Activated CD8-positive, alpha-beta memory T cell treated with anti-CD3 and anti-CD28 coated beads, Interleukin-2, amount 50 U/mL, for 1 hour (primary cell): ENCODE measurements around the gene MACROD1.

Source experiments
- DNase-seq: peaks from one replicate; pipeline ENCODE4 v3.0.0-alpha.2; 2020; ENCODE audit errors: extremely low read depth

The MACROD1 gene

DNA sequence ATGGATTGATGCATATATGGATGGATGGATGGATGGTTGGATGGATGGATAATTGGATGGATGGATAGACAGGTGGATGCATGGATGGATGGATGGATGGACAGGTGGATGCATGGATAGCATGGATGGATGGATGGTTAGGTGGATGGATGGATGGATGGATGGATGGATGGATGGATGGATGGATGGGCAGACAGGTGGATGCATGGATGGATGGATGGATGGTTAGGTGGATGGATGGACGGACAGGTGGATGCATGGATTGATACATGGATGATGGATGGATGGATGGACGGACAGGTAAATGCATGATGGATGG is 52.5 kb downstream of the MACROD1 start:
- DNase-seq: no peak

GRCh38 chr11:64112771-64113461 is 53.0 kb downstream of the MACROD1 start:
- no peak for DNase-seq

GRCh38 chr11:64110465-64111375 is 55.2 kb downstream of the MACROD1 start:
- DNase-seq: no peak

- no peak for DNase-seq
These were observed 56.6 kb downstream of the MACROD1 start for GRCh38 chr11:64109332-64109731.

DNA sequence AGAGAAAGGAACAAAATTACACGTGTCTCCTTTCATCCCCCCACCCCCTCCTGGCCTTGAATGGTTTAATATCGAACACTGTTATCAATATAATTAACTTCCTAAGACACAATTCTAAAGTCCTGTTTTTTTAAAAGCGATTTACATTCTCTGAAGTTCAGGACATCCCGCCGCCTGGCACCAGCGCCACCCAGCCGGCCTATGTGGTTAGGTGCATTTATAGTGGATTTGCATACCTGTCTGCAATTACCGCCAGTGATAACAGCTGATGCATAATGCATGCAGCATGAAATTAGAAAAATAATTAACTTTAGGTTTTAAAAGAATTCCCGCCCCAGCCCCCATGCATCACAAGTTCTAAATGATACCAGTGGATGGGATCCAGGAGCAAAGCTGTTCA is 58.6 kb downstream of the MACROD1 start:
- no peak for DNase-seq

- no peak for DNase-seq
These were observed 61.3 kb downstream of the MACROD1 start for GRCh38 chr11:64104632-64105031.

DNA sequence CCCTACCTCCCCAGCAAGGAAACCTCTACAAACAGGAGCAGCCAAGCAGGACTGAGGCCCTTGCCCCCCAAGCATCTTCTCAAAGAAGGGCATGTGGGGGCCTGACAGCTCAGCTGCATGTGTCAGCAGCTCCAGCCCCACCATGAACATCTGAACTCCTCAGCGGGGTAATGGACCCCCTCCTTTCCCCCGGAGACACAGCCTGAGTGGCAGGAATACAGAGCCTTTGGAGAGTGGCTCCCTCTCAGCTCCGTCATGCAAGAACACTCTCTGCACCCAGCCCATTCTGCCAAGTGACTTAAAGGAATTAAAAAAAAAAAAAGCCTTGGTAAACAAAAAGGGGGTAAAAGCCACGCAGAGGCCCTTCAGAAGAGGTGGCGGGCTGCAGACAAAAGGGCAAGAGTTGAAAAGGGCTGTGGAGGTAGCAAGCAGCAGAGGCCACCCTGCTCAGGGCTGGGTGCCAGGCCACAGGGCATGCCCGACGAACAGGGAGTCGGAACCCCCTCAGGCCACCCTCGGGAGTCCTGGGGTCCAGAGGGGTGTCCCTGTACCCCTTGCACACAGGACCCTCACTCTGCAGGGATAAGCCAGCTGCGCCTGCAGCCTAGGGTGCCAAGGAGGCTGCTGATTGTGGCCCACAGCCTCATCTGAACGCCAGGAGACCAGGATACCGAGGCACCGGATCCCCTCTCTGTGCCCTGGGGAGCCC is 62.5 kb downstream of the MACROD1 start:
- no peak for DNase-seq

- no peak for DNase-seq
These were observed 63.7 kb downstream of the MACROD1 start for GRCh38 chr11:64102005-64102738.

DNA sequence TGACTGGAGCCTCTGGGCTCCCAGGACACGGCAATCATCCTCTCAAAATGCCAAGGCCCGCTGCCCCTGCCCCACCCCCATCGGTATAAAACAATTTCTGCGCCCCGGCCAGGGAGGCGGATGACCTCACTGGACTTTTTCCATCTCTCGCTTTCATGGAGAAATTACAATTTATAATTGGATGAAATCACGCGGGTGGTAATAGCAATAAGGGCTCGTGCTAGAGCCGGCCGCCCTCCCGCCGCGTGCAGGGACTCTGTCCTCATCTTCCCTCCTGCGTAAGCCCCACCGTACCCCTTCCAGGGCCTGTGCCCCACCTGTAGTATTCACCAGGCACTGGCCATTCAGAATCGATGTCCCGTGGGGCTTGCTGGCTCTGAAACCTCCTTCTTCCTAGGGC is 64.5 kb downstream of the MACROD1 start:
- no peak for DNase-seq

- DNase-seq: no peak
These were observed 65.0 kb downstream of the MACROD1 start for GRCh38 chr11:64100782-64101353.

- DNase-seq: no peak
These were observed 65.6 kb downstream of the MACROD1 start for GRCh38 chr11:64100360-64100759.

DNA sequence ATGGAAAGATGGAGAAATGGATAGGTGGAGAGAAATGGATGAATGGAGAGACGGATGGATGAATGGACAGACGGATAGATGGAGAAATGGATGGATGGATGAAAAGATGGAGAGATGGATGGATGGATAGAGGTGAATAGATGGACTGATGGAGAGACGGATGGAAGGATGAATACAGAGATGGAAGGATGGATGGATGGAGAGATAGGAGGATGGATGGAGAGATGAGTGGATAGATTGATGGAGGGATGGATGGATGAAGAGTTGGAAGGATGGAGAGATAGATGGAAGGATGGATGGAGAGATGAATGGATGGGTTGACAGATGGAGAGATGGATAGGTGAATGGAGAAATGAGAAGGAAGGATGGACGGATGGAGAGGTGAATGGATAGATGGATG is 66.5 kb downstream of the MACROD1 start:
- no peak for DNase-seq

- DNase-seq: no peak
These were observed 67.5 kb downstream of the MACROD1 start for GRCh38 chr11:64098318-64098831.

DNA sequence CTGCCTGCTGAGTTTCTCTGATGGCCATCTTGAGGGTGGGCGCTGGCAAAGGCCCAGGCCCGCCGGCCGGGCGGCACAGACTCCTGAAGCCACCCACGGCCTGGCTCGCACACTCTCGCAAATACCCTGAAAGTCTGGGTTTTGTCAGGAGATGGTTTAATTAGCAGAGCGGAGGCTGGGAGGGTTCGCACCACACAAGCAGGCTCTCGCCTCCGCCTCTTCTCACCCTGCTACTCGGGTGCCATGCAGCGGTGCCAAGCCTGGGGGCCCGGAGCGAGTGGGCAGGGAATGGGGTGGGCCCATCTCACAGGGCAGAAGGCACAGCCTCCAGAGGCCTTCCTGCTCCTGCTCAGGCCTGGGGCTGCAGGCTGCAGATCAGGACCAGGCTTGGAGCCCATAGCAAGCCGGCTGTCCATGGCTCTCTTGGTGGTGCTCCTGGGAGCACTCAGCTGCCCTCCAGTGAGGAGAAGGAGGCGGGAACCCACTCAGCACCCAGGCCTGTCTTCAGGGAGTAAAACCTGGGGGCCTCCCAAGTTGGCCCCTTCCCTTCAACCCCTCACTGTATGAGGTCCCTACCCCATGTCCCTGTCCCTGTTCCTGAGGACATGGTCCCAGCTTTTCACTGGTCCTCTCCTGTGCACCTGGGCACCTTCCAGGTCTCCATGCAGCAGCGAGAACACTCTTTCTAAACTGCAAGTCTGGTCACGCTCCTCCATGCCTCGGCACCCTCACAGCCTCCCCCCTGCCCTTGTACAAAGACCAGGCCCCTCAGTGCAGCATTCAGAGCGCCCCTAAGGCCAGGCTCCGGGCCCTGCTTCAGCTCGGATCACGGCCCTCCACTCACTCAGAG is 68.2 kb downstream of the MACROD1 start:
- DNase-seq: no peak

DNA sequence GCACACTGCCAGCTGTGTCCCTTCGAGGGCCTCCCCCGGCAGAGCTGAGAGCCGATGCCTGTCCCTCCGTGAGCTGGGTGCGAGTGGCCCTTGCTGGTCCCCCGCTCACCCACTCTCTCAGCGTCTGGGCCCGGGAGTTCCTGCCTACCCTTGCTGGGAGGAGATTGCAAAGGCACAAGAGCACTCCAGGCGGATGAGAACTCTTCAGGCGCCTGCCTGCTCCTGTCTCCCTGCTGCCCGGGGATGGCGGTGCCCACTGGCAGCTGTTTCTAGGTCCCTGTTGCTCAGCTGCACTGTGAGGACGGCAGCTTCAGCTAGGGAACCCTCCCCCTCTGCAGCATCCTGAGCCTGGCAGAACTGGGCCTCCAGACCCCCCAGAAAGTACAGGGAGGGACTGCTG is 69.1 kb downstream of the MACROD1 start:
- DNase-seq: no peak

DNA sequence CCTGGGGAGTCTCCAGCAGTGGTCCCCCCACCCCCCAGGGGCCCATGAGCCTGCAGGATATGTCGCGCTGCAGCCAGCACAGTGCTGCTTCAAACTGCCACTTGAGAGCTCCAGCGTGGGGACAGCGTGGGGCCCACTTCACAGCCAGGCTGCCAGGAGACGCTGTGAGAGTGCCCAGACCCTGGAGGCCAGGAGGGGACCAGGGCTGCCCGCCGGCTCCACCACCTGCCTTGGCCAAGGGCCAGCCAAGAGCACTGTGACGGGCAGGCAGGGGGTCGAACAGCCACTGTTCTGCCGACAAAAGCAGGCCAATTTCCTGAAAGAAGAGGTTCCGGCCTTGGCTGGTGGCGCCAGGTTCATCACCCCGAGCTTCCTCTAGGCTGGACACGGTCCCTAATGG is 70.0 kb downstream of the MACROD1 start:
- no peak for DNase-seq

DNA sequence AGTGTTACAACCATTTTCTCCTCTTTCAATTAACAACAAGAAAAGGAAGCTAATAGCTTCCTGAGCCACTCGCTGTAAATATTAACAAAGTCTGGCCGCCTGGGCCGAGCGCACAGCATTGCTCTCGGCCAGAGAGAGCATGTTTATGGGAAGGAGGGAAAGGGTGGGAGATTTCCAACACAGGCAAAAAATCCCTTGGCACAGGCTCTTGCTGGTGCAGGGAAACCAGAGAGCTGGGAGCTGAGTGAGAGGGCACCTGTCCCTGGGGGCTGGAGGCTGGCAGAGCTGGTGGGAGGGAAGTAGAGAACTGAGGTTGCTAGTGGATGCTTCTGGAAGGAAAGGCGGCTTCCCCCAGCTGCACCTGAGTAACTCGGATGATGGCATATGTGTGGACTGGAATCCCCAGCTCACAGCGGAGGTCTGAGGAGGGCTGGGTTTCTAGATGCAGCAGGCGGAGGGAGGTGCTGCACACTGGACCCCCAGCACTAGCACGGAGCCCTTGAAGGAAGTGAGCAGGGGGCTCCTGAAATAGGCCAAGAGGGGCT is 70.6 kb downstream of the MACROD1 start:
- DNase-seq: no peak

DNA sequence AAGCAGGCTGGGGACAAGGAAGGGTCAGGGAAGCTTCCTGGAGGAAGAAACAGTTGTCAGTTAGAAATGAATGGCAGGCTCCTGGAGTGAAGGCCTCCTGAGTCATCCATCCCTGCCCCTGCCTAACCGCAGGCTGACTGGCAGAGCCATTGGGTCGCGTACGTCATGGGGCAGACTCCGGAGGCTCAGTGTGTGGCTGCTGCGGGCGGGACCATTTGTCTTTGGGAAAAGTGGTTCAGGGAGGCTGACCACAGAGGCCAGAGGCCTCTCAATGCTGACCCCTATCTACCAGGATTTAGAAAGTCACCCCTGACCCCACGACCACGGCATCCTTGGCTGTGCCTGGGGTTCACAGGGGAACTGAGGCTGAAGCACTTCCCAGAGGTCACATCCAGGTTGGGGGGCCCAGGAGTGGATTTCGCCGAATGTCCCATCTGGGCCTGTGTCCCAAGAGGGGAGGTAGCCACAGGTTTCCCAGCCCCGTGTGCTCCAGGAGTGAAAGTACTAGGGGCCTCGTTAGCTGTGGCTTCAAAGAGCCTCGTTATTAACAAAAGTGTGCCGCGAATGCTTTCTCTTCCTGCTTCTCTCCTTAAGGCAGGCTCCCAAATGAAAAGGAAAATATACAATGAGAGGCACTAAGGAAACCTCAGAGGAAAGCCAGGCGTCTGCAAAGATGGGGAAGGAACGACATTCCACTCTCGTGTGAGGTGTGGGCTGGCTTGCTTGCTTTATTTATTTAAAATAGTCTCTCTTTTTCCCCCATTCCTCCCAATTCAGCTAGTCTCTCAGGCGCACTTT is 71.3 kb downstream of the MACROD1 start:
- no peak for DNase-seq
